ENCODE data around the gene SF3B2. TPM values are rescaled to one million over a fixed set of nuclear protein-coding genes. Genes with fewer than 3 reads are reported as not detected.

SF3B2 gene
- total RNA-seq, 1 donor from 2014 or later: 216 TPM

- Mint-ChIP-seq H3K36me3 (ENCODE audit: insufficient read depth) (peaks cover 14% of the 10 kb centered on the region), H3K27ac (peak overlapping the region; percentile 53)
Observed at GRCh38 chr11:66072081-66072480, 19.9 kb downstream of the SF3B2 start.

GRCh38 chr11:66072518-66072917, 20.4 kb downstream of the SF3B2 start:
- peak overlapping the region; percentile 90 for H3K4me3 Mint-ChIP-seq (ENCODE audit: low read depth)
- H3K36me3 Mint-ChIP-seq (ENCODE audit: insufficient read depth): peaks cover 12% of the 10 kb centered on the region
- peak overlapping the region; percentile 53 for H3K27ac Mint-ChIP-seq
- H3K27me3 Mint-ChIP-seq: no peaks in the 10 kb centered on the region
- TF ChIP-seq CTCF (IDR thresholded peaks at IDR 0.05; ENCODE audit: unreplicated experiment): no peak
- H3K9me3 Mint-ChIP-seq (ENCODE audit: low read depth): no peaks in the 10 kb centered on the region
- no peak for DNase-seq (ENCODE audit: low spot score, unreplicated experiment)
- peaks cover 20% of the 10 kb centered on the region for H3K4me1 Mint-ChIP-seq (ENCODE audit: low read depth)

More at GRCh38 chr11:66072081-66072480, 19.9 kb downstream of the SF3B2 start:
- Mint-ChIP-seq H3K9me3 (ENCODE audit: low read depth) (no peaks in the 10 kb centered on the region), H3K4me3 (ENCODE audit: low read depth) (peak overlapping the region; percentile 90), H3K27me3 (no peaks in the 10 kb centered on the region), H3K4me1 (ENCODE audit: low read depth) (peaks cover 20% of the 10 kb centered on the region)
- no peak for TF ChIP-seq CTCF (IDR thresholded peaks at IDR 0.05; ENCODE audit: unreplicated experiment)
- no peak for DNase-seq (ENCODE audit: low spot score, unreplicated experiment)

GRCh38 chr11:66073669-66074068, 21.5 kb downstream of the SF3B2 start:
- no peak for TF ChIP-seq CTCF (IDR thresholded peaks at IDR 0.05; ENCODE audit: unreplicated experiment)
- peaks cover 17% of the 10 kb centered on the region for H3K4me1 Mint-ChIP-seq (ENCODE audit: low read depth)
- peaks cover 10% of the 10 kb centered on the region for H3K36me3 Mint-ChIP-seq (ENCODE audit: insufficient read depth)
- H3K9me3 Mint-ChIP-seq (ENCODE audit: low read depth): no peaks in the 10 kb centered on the region
- no peaks in the 10 kb centered on the region for H3K27me3 Mint-ChIP-seq
- DNase-seq (ENCODE audit: low spot score, unreplicated experiment): no peak
- no peak overlapping the region for H3K4me3 Mint-ChIP-seq (ENCODE audit: low read depth)
- no peak overlapping the region for H3K27ac Mint-ChIP-seq

GRCh38 chr11:66075273-66075672, 23.1 kb downstream of the SF3B2 start:
- no peak for TF ChIP-seq CTCF (IDR thresholded peaks at IDR 0.05; ENCODE audit: unreplicated experiment)
- no peak overlapping the region for H3K4me3 Mint-ChIP-seq (ENCODE audit: low read depth)
- DNase-seq (ENCODE audit: low spot score, unreplicated experiment): no peak
- peaks cover 23% of the 10 kb centered on the region for H3K4me1 Mint-ChIP-seq (ENCODE audit: low read depth)
- H3K27me3 Mint-ChIP-seq: no peaks in the 10 kb centered on the region
- H3K9me3 Mint-ChIP-seq (ENCODE audit: low read depth): no peaks in the 10 kb centered on the region
- no peak overlapping the region for H3K27ac Mint-ChIP-seq
- peaks cover 10% of the 10 kb centered on the region for H3K36me3 Mint-ChIP-seq (ENCODE audit: insufficient read depth)

GRCh38 chr11:66076561-66076960, 24.4 kb downstream of the SF3B2 start:
- Mint-ChIP-seq H3K9me3 (ENCODE audit: low read depth) (no peaks in the 10 kb centered on the region), H3K4me1 (ENCODE audit: low read depth) (peaks cover 18% of the 10 kb centered on the region), H3K36me3 (ENCODE audit: insufficient read depth) (peaks cover 10% of the 10 kb centered on the region), H3K4me3 (ENCODE audit: low read depth) (no peak overlapping the region), H3K27me3 (no peaks in the 10 kb centered on the region), H3K27ac (no peak overlapping the region)
- DNase-seq (ENCODE audit: low spot score, unreplicated experiment): no peak
- TF ChIP-seq CTCF (IDR thresholded peaks at IDR 0.05; ENCODE audit: unreplicated experiment): no peak
